ENCODE results near the gene DNLZ.

DNA sequence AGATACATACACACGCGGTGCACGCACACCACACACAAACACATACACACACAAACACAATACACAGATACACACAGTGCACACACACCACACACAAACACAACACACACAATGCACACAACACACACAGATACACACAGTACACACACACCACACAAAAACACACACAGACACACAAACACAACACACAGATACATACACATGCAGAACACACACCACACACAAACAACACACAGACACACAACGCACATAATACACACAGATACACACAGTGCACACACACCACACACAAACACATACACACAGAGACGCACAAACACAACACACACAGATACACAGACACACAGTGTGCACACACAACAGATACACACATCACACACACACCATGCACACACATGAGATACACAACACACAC is 53.7 kb downstream of the DNLZ start:
- TF ChIP-seq, protein P1, sequence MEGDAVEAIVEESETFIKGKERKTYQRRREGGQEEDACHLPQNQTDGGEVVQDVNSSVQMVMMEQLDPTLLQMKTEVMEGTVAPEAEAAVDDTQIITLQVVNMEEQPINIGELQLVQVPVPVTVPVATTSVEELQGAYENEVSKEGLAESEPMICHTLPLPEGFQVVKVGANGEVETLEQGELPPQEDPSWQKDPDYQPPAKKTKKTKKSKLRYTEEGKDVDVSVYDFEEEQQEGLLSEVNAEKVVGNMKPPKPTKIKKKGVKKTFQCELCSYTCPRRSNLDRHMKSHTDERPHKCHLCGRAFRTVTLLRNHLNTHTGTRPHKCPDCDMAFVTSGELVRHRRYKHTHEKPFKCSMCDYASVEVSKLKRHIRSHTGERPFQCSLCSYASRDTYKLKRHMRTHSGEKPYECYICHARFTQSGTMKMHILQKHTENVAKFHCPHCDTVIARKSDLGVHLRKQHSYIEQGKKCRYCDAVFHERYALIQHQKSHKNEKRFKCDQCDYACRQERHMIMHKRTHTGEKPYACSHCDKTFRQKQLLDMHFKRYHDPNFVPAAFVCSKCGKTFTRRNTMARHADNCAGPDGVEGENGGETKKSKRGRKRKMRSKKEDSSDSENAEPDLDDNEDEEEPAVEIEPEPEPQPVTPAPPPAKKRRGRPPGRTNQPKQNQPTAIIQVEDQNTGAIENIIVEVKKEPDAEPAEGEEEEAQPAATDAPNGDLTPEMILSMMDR (IDR thresholded peaks at IDR 0.05): no peak
- TF ChIP-seq POLR2AphosphoS5 (IDR thresholded peaks at IDR 0.05): no peak
